CD14-positive monocyte (primary cell): ENCODE results near the gene SGSH. TPM values are rescaled to one million over a fixed set of nuclear protein-coding genes. Genes with fewer than 3 reads are reported as not detected.

Experiments
- DNase-seq, 3 donors: peaks; one replicate each; pipeline ENCODE4 v3.0.0-alpha.2; 2011 to 2022
- H2AFZ ChIP-seq: 2 replicates; pipeline ENCODE4 v1.6.0; 2012; ENCODE audit warnings: mild to moderate bottlenecking, low read depth, low read length, inconsistent platforms; ENCODE audit not compliant: insufficient read depth, poor library complexity, severe bottlenecking
- H3K27ac ChIP-seq, 2 donors: 1 replicate in 1 of 2; 2 replicates in 1 of 2; pipeline ENCODE4 v1.5.1; 2012 to 2013; ENCODE audit warnings: low read length in 2 of 2, control low read depth in 1 of 2, inconsistent platforms in 1 of 2, low read depth in 1 of 2, mild to moderate bottlenecking in 1 of 2
- H3K27me3 ChIP-seq, 2 donors: one replicate each; pipeline versions ENCODE4 v1.6.0 to v1.6.1; 2011 to 2013; ENCODE audit warnings: low read length in 2 of 2; ENCODE audit not compliant: control insufficient read depth in 2 of 2, insufficient read depth in 2 of 2
- H3K36me3 ChIP-seq, 2 donors: replicated peaks in 1 of 2; 1 replicate in 1 of 2; 2 replicates in 1 of 2; pipeline versions ENCODE4 v1.5.1 to v1.6.1; 2012 to 2013; ENCODE audit warnings: low read length in 2 of 2, control low read depth in 1 of 2, inconsistent platforms in 1 of 2, mild to moderate bottlenecking in 1 of 2; ENCODE audit not compliant: insufficient read depth in 2 of 2, control insufficient read depth in 1 of 2
- H3K4me1 ChIP-seq, 2 donors: 1 replicate in 1 of 2; 2 replicates in 1 of 2; pipeline versions ENCODE4 v1.5.1 to v1.6.1; 2012 to 2013; ENCODE audit warnings: low read length in 2 of 2, control low read depth in 1 of 2, inconsistent platforms in 1 of 2, mild to moderate bottlenecking in 1 of 2, moderate library complexity in 1 of 2; ENCODE audit not compliant: insufficient read depth in 2 of 2, control insufficient read depth in 1 of 2
- H3K4me2 ChIP-seq: replicated peaks from 2 replicates; pipeline ENCODE3; 2012; ENCODE audit warnings: low read length, moderate library complexity, mild to moderate bottlenecking; ENCODE audit not compliant: poor library complexity, severe bottlenecking; ENCODE audit errors: extremely low read depth
- H3K4me3 ChIP-seq, 3 experiments: fragments of 200-600 bp in 1 of 3; sonication (generic) in 1 of 3; replicated peaks in 1 of 3; 1 replicate in 2 of 3; 2 replicates in 1 of 3; pipeline ENCODE4 v1.5.1; 2011 to 2013; ENCODE audit warnings: low read length in 3 of 3, mild to moderate bottlenecking in 3 of 3, control low read depth in 2 of 3, low read depth in 2 of 3, inconsistent platforms in 1 of 3, moderate library complexity in 1 of 3
- H3K79me2 ChIP-seq: 2 replicates; pipeline ENCODE4 v1.6.0; 2012; ENCODE audit warnings: mild to moderate bottlenecking, control low read depth, inconsistent platforms, low read length, moderate library complexity; ENCODE audit not compliant: insufficient read depth
- H3K9ac ChIP-seq: 2 replicates; pipeline ENCODE4 v1.6.0; 2017; ENCODE audit warnings: low read length, mild to moderate bottlenecking; ENCODE audit not compliant: insufficient read depth, poor library complexity, severe bottlenecking
- H3K9me3 ChIP-seq, 2 donors: replicated peaks in 1 of 2; 1 replicate in 1 of 2; 2 replicates in 1 of 2; pipeline versions ENCODE4 v1.5.1 to v1.6.1; 2012 to 2013; ENCODE audit warnings: low read length in 2 of 2, control low read depth in 1 of 2; ENCODE audit not compliant: control insufficient read depth in 1 of 2, insufficient read depth in 1 of 2
- H4K20me1 ChIP-seq: 2 replicates; pipeline ENCODE4 v1.6.0; 2012; ENCODE audit warnings: mild to moderate bottlenecking, low read length, control low read depth, moderate library complexity; ENCODE audit not compliant: insufficient read depth
- H3K27ac Mint-ChIP-seq, 7 donors: one replicate each; pipeline ENCODE4 v1.8.0; 2020; ENCODE audit warnings: mild to moderate bottlenecking in 7 of 7, mixed read lengths in 7 of 7, moderate library complexity in 6 of 7, inconsistent platforms in 2 of 7
- H3K27me3 Mint-ChIP-seq, 3 donors: one replicate each; pipeline ENCODE4 v1.8.0; 2021 to 2022; ENCODE audit warnings: low read depth in 3 of 3, mild to moderate bottlenecking in 3 of 3, mixed read lengths in 3 of 3, moderate library complexity in 3 of 3, inconsistent platforms in 1 of 3
- H3K36me3 Mint-ChIP-seq, 2 donors: one replicate each; pipeline ENCODE4 v1.8.0; 2020; ENCODE audit warnings: mixed read lengths in 2 of 2, inconsistent platforms in 1 of 2, mild to moderate bottlenecking in 1 of 2
- H3K4me1 Mint-ChIP-seq: one replicate; pipeline ENCODE4 v1.8.0; 2020; ENCODE audit warnings: mild to moderate bottlenecking, mixed read lengths
- H3K4me3 Mint-ChIP-seq, 2 donors: one replicate each; pipeline ENCODE4 v1.8.0; 2020; ENCODE audit warnings: mild to moderate bottlenecking in 2 of 2, mixed read lengths in 2 of 2, moderate library complexity in 1 of 2
- H3K9me3 Mint-ChIP-seq, 7 donors: one replicate each; pipeline ENCODE4 v1.8.0; 2020 to 2022; ENCODE audit warnings: mixed read lengths in 7 of 7, mild to moderate bottlenecking in 6 of 7, moderate library complexity in 6 of 7, inconsistent platforms in 2 of 7
- CTCF ChIP-seq: fragments of 200-600 bp; IDR thresholded peaks from one replicate; pipeline ENCODE4 v1.8.0; 2022; ENCODE audit warnings: antibody characterized with exemption, mild to moderate bottlenecking
- WGBS: methylation state at CpG from one replicate; pipeline ENCODE4 v1.1.5; 2013; ENCODE audit warnings: missing lambda C conversion rate; ENCODE audit not compliant: insufficient coverage; 5-methylcytosine and 5-hydroxymethylcytosine counted together
- intact Hi-C, 2 donors: fragments of 100-400 bp; cut with micrococcal nuclease; formaldehyde crosslinking; loops; one replicate each; pipeline versions ENCODE4 v1.15.0 to v1.15.1; 2023
- polyA plus RNA-seq, 3 donors: library from polyadenylated mRNA; depleted of rRNA in 1 of 3; unstranded in 2 of 3; stranded (reverse) in 1 of 3; fragments of 300-500 nt in 2 of 3; fragments of >200 nt in 1 of 3; fragmentation: Illumina TruSeq in 2 of 3; gene quantifications; 1 replicate in 2 of 3; 2 replicates in 1 of 3; pipeline ENCODE4 v1.2.3, GENCODE V29; 2012 to 2021

Gene SGSH
- polyA plus RNA-seq, 3 donors: 21.1 to 193 (median 31.3) TPM

DNA sequence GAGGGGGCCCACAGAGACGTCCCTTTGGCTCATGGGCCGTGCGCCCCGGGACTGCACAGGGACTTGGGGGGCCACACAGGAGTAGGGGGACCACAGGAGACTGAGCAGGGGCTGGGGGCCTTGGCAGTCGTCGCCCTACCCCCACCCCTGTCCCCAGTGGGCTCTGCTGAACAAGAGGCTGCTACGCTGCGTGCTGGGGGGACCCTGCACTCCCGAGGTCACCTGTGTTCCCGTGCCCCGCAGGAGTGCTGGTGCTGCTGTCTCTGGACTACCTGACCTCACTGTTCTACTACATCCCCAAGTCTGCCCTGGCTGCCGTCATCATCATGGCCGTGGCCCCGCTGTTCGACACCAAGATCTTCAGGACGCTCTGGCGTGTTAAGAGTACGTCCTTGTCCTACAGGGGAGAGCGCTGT is 26.1 kb upstream of the SGSH start:
- Mint-ChIP-seq H3K9me3 (peaks cover 0 to 2% (median 0%) of the 10 kb centered on the region in 7 donors), H3K4me3 (no peak overlapping the region), H3K36me3 (peaks cover 4 to 20% of the 10 kb centered on the region in 2 donors), H3K27me3 (peaks cover 3 to 8% (median 6%) of the 10 kb centered on the region in 3 donors), H3K4me1 (no peaks in the 10 kb centered on the region), H3K27ac (peak overlapping the region in 1 of 7 donors; percentile 18)
- Histone ChIP-seq H3K36me3 (no peaks in the 10 kb centered on the region), H3K4me1 (no peaks in the 10 kb centered on the region), H2AFZ (no peak overlapping the region), H3K4me3 (no peak overlapping the region), H3K79me2 (no peaks in the 10 kb centered on the region), H3K27me3 (no peaks in the 10 kb centered on the region), H3K4me2 (no peak overlapping the region), H3K9ac (no peak overlapping the region), H3K27ac (no peak overlapping the region), H4K20me1 (no peaks in the 10 kb centered on the region), H3K9me3 (no peaks in the 10 kb centered on the region)
- DNase-seq: no peak
- intact Hi-C loops: no loop called here
- TF ChIP-seq CTCF: no peak
- 100% methylated on average over 5 of the region's 19 CpGs for WGBS

- peaks cover 3 to 8% (median 7%) of the 10 kb centered on the region in 3 donors for H3K27me3 Mint-ChIP-seq
- Histone ChIP-seq H3K9ac (no peak overlapping the region), H3K36me3 (no peaks in the 10 kb centered on the region), H3K27ac (no peak overlapping the region), H4K20me1 (no peaks in the 10 kb centered on the region), H2AFZ (no peak overlapping the region), H3K4me1 (no peaks in the 10 kb centered on the region), H3K4me3 (no peak overlapping the region), H3K79me2 (no peaks in the 10 kb centered on the region), H3K9me3 (no peaks in the 10 kb centered on the region), H3K4me2 (no peak overlapping the region), H3K27me3 (no peaks in the 10 kb centered on the region)
- intact Hi-C loops: no loop called here
- H3K36me3 Mint-ChIP-seq: peaks cover 8 to 23% of the 10 kb centered on the region in 2 donors
- no peaks in the 10 kb centered on the region for H3K4me1 Mint-ChIP-seq
- H3K27ac Mint-ChIP-seq: peak overlapping the region in 1 of 7 donors; percentile 50
- no peak for DNase-seq
- TF ChIP-seq CTCF: no peak
- H3K9me3 Mint-ChIP-seq: peaks cover 0 to 2% (median 0%) of the 10 kb centered on the region in 7 donors
- no peak overlapping the region for H3K4me3 Mint-ChIP-seq
- WGBS: 96% methylated on average over 17 of the region's 27 CpGs
Measured at GRCh38 chr17:80245566-80246265, 25.6 kb upstream of the SGSH start.
